Liver (tissue), 9 donors: Measurements from ENCODE around the gene SLK. TPM values are rescaled to one million over a fixed set of nuclear protein-coding genes. Genes with fewer than 3 reads are reported as not detected.

ENCODE experiments used
- DNase-seq: peaks from one replicate; pipeline ENCODE4 v3.0.0-alpha.2; 2017; ENCODE audit warnings: low spot score
- H3K27ac ChIP-seq, 2 donors: one replicate each; pipeline ENCODE4 v1.7.0; 2013; ENCODE audit warnings: inconsistent platforms in 2 of 2, low read length in 2 of 2, control low read depth in 1 of 2, low read depth in 1 of 2, mild to moderate bottlenecking in 1 of 2
- H3K27me3 ChIP-seq, 4 donors: one replicate each; pipeline versions ENCODE4 v1.6.1 to v1.7.0; 2013; ENCODE audit warnings: low read length in 3 of 4, inconsistent platforms in 1 of 4, mild to moderate bottlenecking in 1 of 4, moderate library complexity in 1 of 4; ENCODE audit not compliant: control insufficient read depth in 4 of 4, insufficient read depth in 4 of 4
- H3K36me3 ChIP-seq, 4 donors: one replicate each; pipeline versions ENCODE4 v1.6.1 to v1.7.0; 2013; ENCODE audit warnings: low read length in 3 of 4, mild to moderate bottlenecking in 3 of 4, low read depth in 1 of 4, moderate library complexity in 1 of 4; ENCODE audit not compliant: control insufficient read depth in 4 of 4, insufficient read depth in 3 of 4
- H3K4me1 ChIP-seq, 4 donors: one replicate each; pipeline versions ENCODE4 v1.6.1 to v1.7.0; 2013; ENCODE audit warnings: low read length in 3 of 4, mild to moderate bottlenecking in 3 of 4, moderate library complexity in 1 of 4; ENCODE audit not compliant: control insufficient read depth in 4 of 4, insufficient read depth in 4 of 4
- H3K4me3 ChIP-seq, 3 donors: one replicate each; pipeline versions ENCODE4 v1.6.1 to v1.7.0; 2013; ENCODE audit warnings: low read length in 3 of 3, control low read depth in 1 of 3, low read depth in 1 of 3, mild to moderate bottlenecking in 1 of 3
- H3K9ac ChIP-seq, 2 donors: one replicate each; pipeline ENCODE4 v1.7.0; 2013; ENCODE audit warnings: low read length in 2 of 2, mild to moderate bottlenecking in 2 of 2, moderate library complexity in 2 of 2, control low read depth in 1 of 2, low read depth in 1 of 2
- H3K9me3 ChIP-seq, 4 donors: one replicate each; pipeline versions ENCODE4 v1.6.1 to v1.7.0; 2013; ENCODE audit warnings: low read length in 3 of 4; ENCODE audit not compliant: control insufficient read depth in 4 of 4
- ATF3 ChIP-seq: IDR thresholded peaks from 2 replicates; pipeline ENCODE4 v1.6.1; 2016; ENCODE audit warnings: antibody characterized with exemption
- CTCF ChIP-seq: fragments of 150-350 bp; IDR thresholded peaks from 2 replicates; pipeline ENCODE4 v1.5.1; 2017; ENCODE audit warnings: improper control_type of control experiment, low read depth, low read length; ENCODE audit not compliant: missing input control
- EGR1 ChIP-seq, 2 donors: IDR thresholded peaks; 2 replicates each; pipeline ENCODE4 v1.6.1; 2016 to 2018; ENCODE audit warnings: antibody characterized with exemption in 2 of 2, low read depth in 2 of 2
- FOXA1 ChIP-seq: IDR thresholded peaks from 2 replicates; pipeline ENCODE4 v1.6.1; 2016; ENCODE audit warnings: antibody characterized with exemption
- FOXA2 ChIP-seq: IDR thresholded peaks from 2 replicates; pipeline ENCODE4 v1.6.1; 2016; ENCODE audit warnings: antibody characterized with exemption
- GABPA ChIP-seq, 2 donors: IDR thresholded peaks in 1 of 2; conservative IDR thresholded peaks in 1 of 2; 2 replicates each; pipeline ENCODE4 v1.6.1; 2016; ENCODE audit warnings: antibody characterized with exemption in 2 of 2, mild to moderate bottlenecking in 1 of 2, moderate library complexity in 1 of 2
- HNF4G ChIP-seq: IDR thresholded peaks from 2 replicates; pipeline ENCODE4 v1.6.1; 2016; ENCODE audit warnings: antibody characterized with exemption
- JUND ChIP-seq, 2 donors: IDR thresholded peaks; 2 replicates each; pipeline ENCODE4 v1.6.1; 2016; ENCODE audit warnings: antibody characterized with exemption in 2 of 2
- MAX ChIP-seq: IDR thresholded peaks from 2 replicates; pipeline ENCODE4 v1.6.1; 2016; ENCODE audit warnings: antibody characterized with exemption
- RXRA ChIP-seq, 2 donors: IDR thresholded peaks; 2 replicates each; pipeline ENCODE4 v1.6.1; 2017 to 2018; ENCODE audit warnings: antibody characterized with exemption in 2 of 2, mild to moderate bottlenecking in 1 of 2
- SP1 ChIP-seq: IDR thresholded peaks from 2 replicates; pipeline ENCODE4 v1.6.1; 2018; ENCODE audit warnings: antibody characterized with exemption, mild to moderate bottlenecking
- TAF1 ChIP-seq: conservative IDR thresholded peaks from 2 replicates; pipeline ENCODE4 v1.6.1; 2016; ENCODE audit warnings: antibody characterized with exemption, mild to moderate bottlenecking
- YY1 ChIP-seq: IDR thresholded peaks from 2 replicates; pipeline ENCODE4 v1.6.1; 2016; ENCODE audit warnings: antibody characterized with exemption, mild to moderate bottlenecking
- ZBTB33 ChIP-seq: IDR thresholded peaks from 2 replicates; pipeline ENCODE4 v1.6.1; 2016; ENCODE audit warnings: antibody characterized with exemption
- WGBS: extraction: QIAGEN DNeasy Blood & Tissue Kit; methylation state at CpG from one replicate; pipeline ENCODE4 v1.1.7; 2013; 5-methylcytosine and 5-hydroxymethylcytosine counted together
- polyA plus RNA-seq, 2 donors: library from polyadenylated mRNA; stranded (reverse) in 1 of 2; unstranded in 1 of 2; fragments of 200-250 nt in 1 of 2; fragments of >200 nt in 1 of 2; fragmentation: Nextera tagmentation in 1 of 2; extraction: Ambion mirVana in 1 of 2; gene quantifications; one replicate each; pipeline versions ENCODE4 v1.2.1 to v1.2.3, GENCODE V29; 2013 to 2015
- total RNA-seq, 2 donors: library from RNA; depleted of rRNA; stranded (reverse); fragments of >200 nt; gene quantifications; one replicate each; pipeline ENCODE4 v1.2.3, GENCODE V29; 2014
- TF ChIP-seq, protein P1 (sequence below): IDR thresholded peaks from 2 replicates; pipeline ENCODE4 v1.6.1; 2016; ENCODE audit warnings: antibody characterized with exemption, mild to moderate bottlenecking
- donor health status: healthy.
- donor health status: healthy.
- donor health status: healthy.
- donor health status: healthy.
- donor health status: healthy.

The SLK gene
- total and polyA plus RNA-seq, 4 donors: 3.9 to 20.3 (median 12.4) TPM

DNA sequence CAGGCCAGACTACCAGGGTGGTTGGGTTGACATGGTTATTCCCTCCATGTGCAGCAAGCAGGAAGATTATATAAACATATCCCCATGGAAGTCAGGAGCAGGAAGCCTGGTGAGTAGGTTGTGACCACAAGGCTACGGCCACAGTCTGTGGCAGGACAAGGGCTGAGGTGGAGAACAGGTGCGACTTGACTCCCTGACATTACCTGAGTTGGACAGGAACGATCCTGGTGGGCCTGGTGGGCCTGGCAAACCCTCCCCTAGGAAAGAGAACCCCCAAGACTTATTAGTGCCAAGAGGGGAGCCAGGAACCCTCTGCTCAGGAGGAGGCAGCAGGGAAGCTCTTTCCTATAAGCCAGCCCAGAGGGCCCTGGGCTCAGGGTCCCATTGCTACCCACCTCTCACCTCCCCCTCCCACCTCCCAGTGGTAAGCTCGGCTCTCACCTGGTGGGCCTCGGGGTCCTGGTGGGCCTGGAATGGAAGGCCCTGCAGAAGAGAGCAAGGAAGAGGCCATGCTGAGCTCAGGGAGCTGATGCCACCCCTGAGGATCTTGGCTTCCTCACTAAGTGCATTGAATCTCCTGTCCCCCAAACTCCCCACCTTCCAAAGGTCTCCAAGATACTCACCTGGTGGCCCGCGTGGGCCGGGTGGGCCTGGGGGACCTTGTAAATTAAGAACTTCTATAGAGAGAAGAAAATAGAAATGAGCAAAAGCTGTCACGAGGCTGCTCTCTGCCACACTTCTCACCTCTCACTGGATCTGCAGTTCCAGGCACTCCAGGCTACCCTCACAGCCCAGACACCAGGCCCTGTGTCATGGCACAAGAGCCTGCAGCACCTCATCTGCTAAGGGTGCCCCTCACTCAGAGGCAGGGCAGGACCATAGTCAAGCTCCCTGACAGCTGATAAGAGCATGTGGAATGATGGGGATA is 74.2 kb downstream of the SLK start:
- Histone ChIP-seq H3K36me3 (no peaks in the 10 kb centered on the region), H3K4me1 (no peaks in the 10 kb centered on the region), H3K27me3 (no peaks in the 10 kb centered on the region), H3K9me3 (no peaks in the 10 kb centered on the region), H3K4me3 (no peak overlapping the region), H3K27ac (no peak overlapping the region), H3K9ac (no peak overlapping the region)
- TF ChIP-seq SP1: no peak
- no peak for TF ChIP-seq GABPA (IDR thresholded peaks at IDR 0.05 in 1 of 2, conservative IDR thresholded peaks at IDR 0.05 in 1 of 2)
- TF ChIP-seq YY1: no peak
- TF ChIP-seq ATF3: no peak
- no peak for TF ChIP-seq ZBTB33
- TF ChIP-seq MAX: no peak
- no peak for TF ChIP-seq TAF1
- TF ChIP-seq FOXA2: no peak
- no peak for TF ChIP-seq JUND (IDR thresholded peaks at IDR 0.05)
- 71% methylated on average over 9 of the region's 9 CpGs for WGBS
- DNase-seq: no peak

DNA sequence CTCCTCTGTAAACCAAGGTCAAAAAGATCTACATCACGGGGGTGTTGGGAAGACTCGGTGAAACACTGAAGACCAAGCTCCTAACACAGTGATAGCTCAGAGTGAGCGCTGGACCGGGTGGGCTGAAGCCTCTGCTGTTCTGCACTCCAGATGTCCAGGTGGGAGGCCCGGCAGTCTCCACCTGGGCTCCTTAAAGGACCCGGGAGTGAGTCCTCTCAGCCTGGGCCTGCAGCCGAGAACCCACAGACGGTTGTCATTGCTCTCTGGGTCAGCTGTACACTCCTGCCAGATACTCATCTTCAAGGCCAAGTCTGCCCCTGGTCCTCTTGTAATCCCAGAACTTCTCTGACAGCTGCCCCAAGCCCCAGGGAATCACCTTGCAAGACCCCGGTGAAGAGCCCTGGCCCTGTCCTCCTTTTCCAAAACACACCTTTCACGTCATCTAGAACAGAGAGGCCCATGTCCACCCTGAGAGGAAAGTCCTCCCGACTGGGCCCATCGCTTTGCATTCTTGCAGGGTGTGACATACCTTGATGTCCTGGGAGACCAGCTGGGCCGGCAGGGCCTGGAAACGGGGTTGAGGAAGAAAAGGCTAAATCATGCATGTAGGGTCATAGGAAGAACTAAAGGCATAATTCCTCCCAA is 75.1 kb downstream of the SLK start:
- DNase-seq: no peak
- H3K4me3 ChIP-seq: no peak overlapping the region
- whole genome bisulfite sequencing: 91% methylated on average over 14 of the region's 14 CpGs

More for the DNA sequence above, 75.1 kb downstream of the SLK start:
- Histone ChIP-seq H3K27me3 (no peaks in the 10 kb centered on the region), H3K36me3 (no peaks in the 10 kb centered on the region), H3K27ac (no peak overlapping the region), H3K9me3 (no peaks in the 10 kb centered on the region), H3K9ac (no peak overlapping the region), H3K4me1 (no peaks in the 10 kb centered on the region)
- TF ChIP-seq FOXA1 (no peak), YY1 (no peak), EGR1 (IDR thresholded peaks at IDR 0.05; ENCODE audit: low read depth in 2 of 2) (no peak), ATF3 (no peak), CTCF (no peak), MAX (no peak), GABPA (IDR thresholded peaks at IDR 0.05 in 1 of 2, conservative IDR thresholded peaks at IDR 0.05 in 1 of 2) (no peak), RXRA (IDR thresholded peaks at IDR 0.05) (no peak), FOXA2 (no peak), HNF4G (no peak)
- TF ChIP-seq, protein P1, sequence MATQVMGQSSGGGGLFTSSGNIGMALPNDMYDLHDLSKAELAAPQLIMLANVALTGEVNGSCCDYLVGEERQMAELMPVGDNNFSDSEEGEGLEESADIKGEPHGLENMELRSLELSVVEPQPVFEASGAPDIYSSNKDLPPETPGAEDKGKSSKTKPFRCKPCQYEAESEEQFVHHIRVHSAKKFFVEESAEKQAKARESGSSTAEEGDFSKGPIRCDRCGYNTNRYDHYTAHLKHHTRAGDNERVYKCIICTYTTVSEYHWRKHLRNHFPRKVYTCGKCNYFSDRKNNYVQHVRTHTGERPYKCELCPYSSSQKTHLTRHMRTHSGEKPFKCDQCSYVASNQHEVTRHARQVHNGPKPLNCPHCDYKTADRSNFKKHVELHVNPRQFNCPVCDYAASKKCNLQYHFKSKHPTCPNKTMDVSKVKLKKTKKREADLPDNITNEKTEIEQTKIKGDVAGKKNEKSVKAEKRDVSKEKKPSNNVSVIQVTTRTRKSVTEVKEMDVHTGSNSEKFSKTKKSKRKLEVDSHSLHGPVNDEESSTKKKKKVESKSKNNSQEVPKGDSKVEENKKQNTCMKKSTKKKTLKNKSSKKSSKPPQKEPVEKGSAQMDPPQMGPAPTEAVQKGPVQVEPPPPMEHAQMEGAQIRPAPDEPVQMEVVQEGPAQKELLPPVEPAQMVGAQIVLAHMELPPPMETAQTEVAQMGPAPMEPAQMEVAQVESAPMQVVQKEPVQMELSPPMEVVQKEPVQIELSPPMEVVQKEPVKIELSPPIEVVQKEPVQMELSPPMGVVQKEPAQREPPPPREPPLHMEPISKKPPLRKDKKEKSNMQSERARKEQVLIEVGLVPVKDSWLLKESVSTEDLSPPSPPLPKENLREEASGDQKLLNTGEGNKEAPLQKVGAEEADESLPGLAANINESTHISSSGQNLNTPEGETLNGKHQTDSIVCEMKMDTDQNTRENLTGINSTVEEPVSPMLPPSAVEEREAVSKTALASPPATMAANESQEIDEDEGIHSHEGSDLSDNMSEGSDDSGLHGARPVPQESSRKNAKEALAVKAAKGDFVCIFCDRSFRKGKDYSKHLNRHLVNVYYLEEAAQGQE: no peak
